DND-41 (cell line): ENCODE measurements around the gene OR10G7.

Experiments used
- ATAC-seq: fragments of 200-7000 bp; cut with Tn5 transposase; 3 replicates; pipeline ENCODE4 v1.9.1; 2021; ENCODE audit warnings: low read depth; ENCODE audit not compliant: insufficient read depth
- DNase-seq: peaks from one replicate; pipeline ENCODE4 v3.0.0-alpha.2; 2020
- H2AFZ ChIP-seq: 2 replicates; pipeline ENCODE4 v1.6.0; 2012; ENCODE audit warnings: low read depth, low read length
- H3K27ac ChIP-seq: 2 replicates; pipeline ENCODE4 v1.5.1; 2012; ENCODE audit warnings: low read length, inconsistent platforms
- H3K27me3 ChIP-seq: fragments of 200-600 bp; sonication (generic); 2 replicates; pipeline ENCODE4 v1.6.0; 2012; ENCODE audit warnings: low read length, mild to moderate bottlenecking, inconsistent platforms; ENCODE audit not compliant: insufficient read depth, poor library complexity
- H3K36me3 ChIP-seq: 2 replicates; pipeline ENCODE4 v1.5.1; 2012; ENCODE audit warnings: low read length, inconsistent platforms; ENCODE audit not compliant: insufficient read depth
- H3K4me1 ChIP-seq: 2 replicates; pipeline ENCODE4 v1.5.1; 2012; ENCODE audit warnings: mild to moderate bottlenecking, low read length; ENCODE audit not compliant: insufficient read depth
- H3K4me2 ChIP-seq: 2 replicates; pipeline ENCODE4 v1.6.0; 2012; ENCODE audit warnings: mild to moderate bottlenecking, moderate library complexity, low read length, inconsistent platforms; ENCODE audit not compliant: insufficient read depth
- H3K4me3 ChIP-seq, 2 experiments: fragments of 200-600 bp in 1 of 2; shearing (Covaris generic) in 1 of 2; 2 replicates each; pipeline ENCODE4 v1.5.1; 2012 to 2016; ENCODE audit warnings: inconsistent platforms in 2 of 2, low read length in 2 of 2, mild to moderate bottlenecking in 2 of 2, low read depth in 1 of 2, moderate library complexity in 1 of 2
- H3K79me2 ChIP-seq: 2 replicates; pipeline ENCODE4 v1.6.0; 2012; ENCODE audit warnings: low read length, inconsistent platforms; ENCODE audit not compliant: insufficient read depth
- H3K9ac ChIP-seq: 2 replicates; pipeline ENCODE4 v1.6.0; 2012; ENCODE audit warnings: low read depth, mild to moderate bottlenecking, inconsistent platforms, low read length, moderate library complexity
- H3K9me3 ChIP-seq: 2 replicates; pipeline ENCODE4 v1.5.1; 2012; ENCODE audit warnings: low read length, moderate library complexity, mild to moderate bottlenecking, inconsistent platforms; ENCODE audit not compliant: insufficient read depth, severe bottlenecking
- H4K20me1 ChIP-seq: 2 replicates; pipeline ENCODE4 v1.6.0; 2012; ENCODE audit warnings: low read length; ENCODE audit not compliant: insufficient read depth
- EZH2 ChIP-seq: IDR thresholded peaks from 3 replicates; pipeline ENCODE4 v1.6.1; 2012; ENCODE audit warnings: borderline replicate concordance, low read depth, mild to moderate bottlenecking, moderate library complexity, low read length, inconsistent platforms; ENCODE audit not compliant: severe bottlenecking
- TF ChIP-seq, protein P1 (sequence below): IDR thresholded peaks from 2 replicates; pipeline ENCODE4 v1.5.1; 2012; ENCODE audit warnings: borderline replicate concordance, low read length, moderate library complexity, mild to moderate bottlenecking; ENCODE audit not compliant: poor library complexity, severe bottlenecking; ENCODE audit errors: extremely low read depth

The OR10G7 gene

DNA sequence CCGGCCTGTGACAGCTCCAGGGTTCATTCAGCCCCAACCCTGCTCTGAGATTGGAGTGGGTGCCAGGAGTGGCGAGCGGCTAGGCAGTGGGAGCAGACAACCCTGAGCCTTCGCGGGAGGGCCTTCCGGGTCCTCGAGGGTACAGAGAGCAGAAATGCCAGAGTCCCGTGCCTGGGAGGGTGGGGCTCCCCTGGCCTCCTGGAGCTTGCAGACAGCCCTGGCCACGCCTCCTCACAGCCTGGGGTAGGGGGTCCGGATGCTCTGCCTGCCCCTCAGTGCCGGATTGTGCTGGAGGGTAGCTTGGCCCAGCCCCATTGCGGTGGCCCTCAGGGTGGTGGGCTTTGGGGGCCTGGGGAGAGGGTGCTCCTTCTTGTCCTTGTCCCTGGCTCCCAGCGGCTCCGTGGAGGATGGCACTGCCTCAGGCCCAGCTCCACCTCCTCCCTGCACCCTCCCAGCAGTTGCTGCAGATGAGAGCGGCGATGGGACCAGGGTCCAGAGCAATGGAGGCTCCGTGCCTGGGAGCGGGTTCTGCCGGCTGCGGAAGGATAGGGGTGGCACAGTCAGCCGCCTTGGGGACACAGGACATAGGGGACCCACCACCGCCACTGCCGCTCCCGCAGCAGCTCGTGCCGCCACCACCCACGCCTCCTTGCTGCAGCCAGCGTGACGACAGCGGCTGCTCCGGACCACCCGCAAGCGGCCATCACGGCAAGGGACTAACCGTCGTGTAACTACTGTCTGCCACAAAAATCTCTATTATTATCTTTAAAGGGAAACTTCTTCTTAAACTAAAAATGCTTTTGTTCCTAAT, 34.9 kb upstream of the OR10G7 start:
- Histone ChIP-seq H3K4me3 (no peak overlapping the region), H3K9me3 (no peaks in the 10 kb centered on the region), H3K4me1 (no peaks in the 10 kb centered on the region), H4K20me1 (no peaks in the 10 kb centered on the region), H2AFZ (no peak overlapping the region), H3K79me2 (no peaks in the 10 kb centered on the region), H3K36me3 (no peaks in the 10 kb centered on the region), H3K27me3 (peaks cover 3% of the 10 kb centered on the region), H3K27ac (no peak overlapping the region), H3K9ac (no peak overlapping the region), H3K4me2 (no peak overlapping the region)
- DNase-seq, result no peak
- no peak for TF ChIP-seq EZH2
- TF ChIP-seq, protein P1, sequence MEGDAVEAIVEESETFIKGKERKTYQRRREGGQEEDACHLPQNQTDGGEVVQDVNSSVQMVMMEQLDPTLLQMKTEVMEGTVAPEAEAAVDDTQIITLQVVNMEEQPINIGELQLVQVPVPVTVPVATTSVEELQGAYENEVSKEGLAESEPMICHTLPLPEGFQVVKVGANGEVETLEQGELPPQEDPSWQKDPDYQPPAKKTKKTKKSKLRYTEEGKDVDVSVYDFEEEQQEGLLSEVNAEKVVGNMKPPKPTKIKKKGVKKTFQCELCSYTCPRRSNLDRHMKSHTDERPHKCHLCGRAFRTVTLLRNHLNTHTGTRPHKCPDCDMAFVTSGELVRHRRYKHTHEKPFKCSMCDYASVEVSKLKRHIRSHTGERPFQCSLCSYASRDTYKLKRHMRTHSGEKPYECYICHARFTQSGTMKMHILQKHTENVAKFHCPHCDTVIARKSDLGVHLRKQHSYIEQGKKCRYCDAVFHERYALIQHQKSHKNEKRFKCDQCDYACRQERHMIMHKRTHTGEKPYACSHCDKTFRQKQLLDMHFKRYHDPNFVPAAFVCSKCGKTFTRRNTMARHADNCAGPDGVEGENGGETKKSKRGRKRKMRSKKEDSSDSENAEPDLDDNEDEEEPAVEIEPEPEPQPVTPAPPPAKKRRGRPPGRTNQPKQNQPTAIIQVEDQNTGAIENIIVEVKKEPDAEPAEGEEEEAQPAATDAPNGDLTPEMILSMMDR, result no peak
- ATAC-seq, result no peak

DNA sequence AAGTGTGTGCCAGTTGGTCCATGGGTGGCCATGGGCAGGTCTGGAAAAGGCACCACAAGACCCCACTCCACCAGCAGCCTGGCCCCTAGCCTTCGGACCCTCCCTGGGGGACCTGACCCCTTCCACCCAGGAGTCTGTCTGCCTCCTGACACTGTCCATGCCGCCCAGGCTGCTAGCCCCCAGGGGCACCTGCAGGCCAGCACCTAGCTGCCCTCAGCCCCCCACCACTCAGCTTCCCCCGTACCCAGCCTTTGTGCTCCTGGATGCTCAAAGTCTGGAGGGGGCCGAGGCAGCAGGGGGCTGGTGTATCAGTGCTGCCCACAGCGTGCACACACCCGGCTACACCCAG, 34.3 kb upstream of the OR10G7 start:
- no peaks in the 10 kb centered on the region for H3K36me3 ChIP-seq
- no peak overlapping the region for H3K4me3 ChIP-seq
- TF ChIP-seq, protein P1, result no peak
- TF ChIP-seq EZH2, result no peak

DNA sequence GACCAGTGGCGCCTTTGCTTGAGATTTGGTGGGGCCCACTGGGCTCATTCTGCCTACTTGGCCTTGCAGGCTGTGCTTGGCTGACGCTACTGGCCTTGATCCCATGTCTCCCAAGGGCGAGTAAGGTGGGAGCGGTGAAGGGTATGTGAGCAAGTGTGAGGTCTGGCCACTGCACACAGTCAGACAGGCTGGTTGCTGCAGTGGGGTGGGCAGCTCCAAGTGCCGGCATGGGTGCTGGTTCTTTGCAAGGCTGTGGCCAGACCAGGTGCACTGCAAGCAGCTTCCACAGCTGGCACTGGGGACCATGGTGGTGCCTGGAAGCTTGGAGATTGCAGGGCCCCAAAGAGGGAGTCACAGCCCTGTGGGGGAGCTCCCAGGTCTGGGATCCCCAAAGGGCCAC, 33.4 kb upstream of the OR10G7 start:
- Histone ChIP-seq H3K9me3 (no peaks in the 10 kb centered on the region), H3K27me3 (peaks cover 2% of the 10 kb centered on the region), H3K27ac (no peak overlapping the region), H3K4me3 (no peak overlapping the region), H3K36me3 (no peaks in the 10 kb centered on the region), H4K20me1 (no peaks in the 10 kb centered on the region), H3K9ac (no peak overlapping the region), H3K4me2 (no peak overlapping the region), H3K4me1 (peaks cover 2% of the 10 kb centered on the region), H3K79me2 (no peaks in the 10 kb centered on the region), H2AFZ (no peak overlapping the region)
- no peak for DNase-seq
- no peak for ATAC-seq
- TF ChIP-seq EZH2, result no peak
- TF ChIP-seq, protein P1, result no peak

More for the DNA sequence above, 34.3 kb upstream of the OR10G7 start:
- H2AFZ ChIP-seq, result no peak overlapping the region
- no peaks in the 10 kb centered on the region for H3K9me3 ChIP-seq
- DNase-seq, result no peak
- no peak overlapping the region for H3K9ac ChIP-seq
- peaks cover 3% of the 10 kb centered on the region for H3K27me3 ChIP-seq
- no peaks in the 10 kb centered on the region for H3K79me2 ChIP-seq
- no peak overlapping the region for H3K4me2 ChIP-seq
- no peaks in the 10 kb centered on the region for H3K4me1 ChIP-seq
- H4K20me1 ChIP-seq, result no peaks in the 10 kb centered on the region
- no peak for ATAC-seq
- no peak overlapping the region for H3K27ac ChIP-seq
